HTERT RPE-1 (cell line): ENCODE results near the gene DLD.
"Not testable (repeated sequence)": the region's sequence is repeated elsewhere in the genome, so short reads cannot be mapped to it uniquely, and the experiment has no call there.

ENCODE experiments used
- in situ Hi-C: fragments of 300-500 bp; cut with MboI; formaldehyde crosslinking; loops from 4 replicates; pipeline ENCODE4 v1.14.3; 2020; ENCODE audit warnings: low sequenced_read_pairs

The DLD gene

DNA sequence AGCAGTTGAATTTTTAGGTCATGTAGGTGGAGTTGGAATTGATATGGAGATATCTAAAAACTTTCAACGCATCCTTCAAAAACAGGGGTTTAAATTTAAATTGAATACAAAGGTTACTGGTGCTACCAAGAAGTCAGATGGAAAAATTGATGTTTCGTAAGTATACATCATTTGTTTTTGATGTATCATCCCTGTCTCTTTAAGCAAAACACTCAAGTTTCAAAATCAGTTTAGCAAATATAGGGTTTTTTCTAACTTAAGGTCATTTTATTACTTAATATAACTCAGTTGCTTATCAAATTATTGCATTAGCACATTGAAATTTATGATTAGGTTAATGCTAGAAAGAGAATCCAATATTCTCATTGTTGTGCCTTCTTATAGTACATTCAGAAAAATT is 24.6 kb downstream of the DLD start:
- in situ Hi-C loops, result no loop called here

- in situ Hi-C loops, result no loop called here
Measured at GRCh38 chr7:107917763-107918651, 27.0 kb downstream of the DLD start.

DNA sequence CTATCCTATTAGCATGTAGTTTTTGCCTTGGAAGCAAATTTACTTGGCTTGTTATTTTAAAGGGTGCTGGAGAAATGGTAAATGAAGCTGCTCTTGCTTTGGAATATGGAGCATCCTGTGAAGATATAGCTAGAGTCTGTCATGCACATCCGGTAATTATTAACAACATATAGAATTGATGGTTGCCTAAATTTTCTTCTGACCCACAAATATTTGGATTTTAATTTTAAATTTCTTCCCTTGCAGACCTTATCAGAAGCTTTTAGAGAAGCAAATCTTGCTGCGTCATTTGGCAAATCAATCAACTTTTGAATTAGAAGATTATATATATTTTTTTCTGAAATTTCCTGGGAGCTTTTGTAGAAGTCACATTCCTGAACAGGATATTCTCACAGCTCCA is 28.0 kb downstream of the DLD start:
- in situ Hi-C loops, result no loop called here

DNA sequence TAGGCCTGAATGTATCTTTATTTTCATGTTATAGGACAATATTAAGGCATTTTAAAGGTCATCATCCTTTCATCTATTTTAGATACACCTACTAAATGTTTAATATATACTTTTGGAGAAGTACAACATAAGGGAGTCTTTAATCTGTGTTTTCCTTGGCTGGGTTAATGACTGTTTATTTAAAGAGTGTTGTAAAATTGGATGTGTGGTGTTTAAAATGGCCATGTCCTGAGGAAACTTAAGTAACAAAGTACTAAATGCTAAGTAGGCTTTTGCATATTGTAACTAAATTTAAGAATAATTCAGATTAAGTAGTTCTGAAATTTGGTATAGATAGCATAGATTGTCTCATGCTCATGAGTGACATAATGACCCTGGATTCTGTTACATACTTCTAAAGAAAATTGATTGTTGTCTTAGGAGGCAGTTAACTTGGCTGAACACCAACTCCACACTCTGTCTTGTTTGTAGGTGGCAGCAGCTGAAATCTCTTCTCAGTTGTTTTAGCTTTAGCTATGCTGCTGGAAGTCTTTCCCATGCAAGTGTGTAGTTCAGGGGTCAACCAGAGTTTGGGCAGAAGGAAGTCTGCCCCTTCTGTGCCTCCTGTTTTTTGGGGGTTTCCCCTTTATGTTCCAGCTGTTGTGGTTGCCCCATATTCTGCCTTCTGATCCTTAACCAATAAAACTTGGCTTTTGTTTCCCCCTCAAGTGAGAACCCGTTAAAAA is 29.2 kb downstream of the DLD start:
- in situ Hi-C loops, result no loop called here

DNA sequence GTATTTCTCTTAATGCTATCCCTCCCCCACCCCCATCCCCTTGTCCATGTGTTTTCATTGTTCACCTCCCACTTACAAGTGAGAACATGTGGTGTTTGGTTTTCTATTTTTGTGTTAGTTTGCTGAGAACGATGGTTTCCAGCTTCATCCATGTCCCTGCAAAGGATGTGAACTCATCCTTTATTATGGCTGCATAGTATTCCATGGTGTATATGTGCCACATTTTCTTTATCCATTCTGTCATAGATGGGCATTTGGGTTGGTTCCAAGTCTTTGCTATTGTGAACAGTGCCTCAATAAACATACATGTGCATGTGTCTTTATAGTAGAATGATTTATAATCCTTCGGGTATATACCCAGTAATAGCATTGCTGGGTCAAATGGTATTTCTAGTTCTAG is 30.8 kb downstream of the DLD start:
- in situ Hi-C loops, result not testable (repeated sequence)

- in situ Hi-C loops, result no loop called here
Measured at GRCh38 chr7:107922886-107923285, 31.9 kb downstream of the DLD start.

- in situ Hi-C loops, result no loop called here
Measured at GRCh38 chr7:107924841-107925504, 34.0 kb downstream of the DLD start.

GRCh38 chr7:107926481-107926880 is 35.5 kb downstream of the DLD start:
- in situ Hi-C loops, result no loop called here

- in situ Hi-C loops, result no loop called here
Measured at GRCh38 chr7:107931740-107932515, 40.9 kb downstream of the DLD start.

DNA sequence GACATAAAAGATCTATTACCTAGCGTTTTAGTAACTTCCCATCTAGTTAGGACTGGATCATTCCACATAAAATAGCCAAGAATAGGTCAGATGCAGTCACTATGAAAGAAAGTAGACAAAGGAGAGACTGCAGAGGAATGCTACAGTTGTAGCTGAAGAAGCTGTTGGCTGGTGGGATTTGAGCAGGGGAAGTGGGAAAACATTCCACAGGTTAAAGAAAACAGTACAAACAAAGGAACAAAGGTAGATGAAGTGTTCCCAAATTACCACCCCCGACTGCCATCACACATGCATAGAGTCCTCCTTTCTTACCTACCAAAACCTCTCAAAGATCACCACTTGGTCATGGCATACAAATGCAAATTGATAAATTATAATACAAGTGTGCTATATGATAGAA is 41.8 kb downstream of the DLD start:
- in situ Hi-C loops, result no loop called here

- in situ Hi-C loops, result no loop called here
Measured at GRCh38 chr7:107933386-107934013, 42.5 kb downstream of the DLD start.

DNA sequence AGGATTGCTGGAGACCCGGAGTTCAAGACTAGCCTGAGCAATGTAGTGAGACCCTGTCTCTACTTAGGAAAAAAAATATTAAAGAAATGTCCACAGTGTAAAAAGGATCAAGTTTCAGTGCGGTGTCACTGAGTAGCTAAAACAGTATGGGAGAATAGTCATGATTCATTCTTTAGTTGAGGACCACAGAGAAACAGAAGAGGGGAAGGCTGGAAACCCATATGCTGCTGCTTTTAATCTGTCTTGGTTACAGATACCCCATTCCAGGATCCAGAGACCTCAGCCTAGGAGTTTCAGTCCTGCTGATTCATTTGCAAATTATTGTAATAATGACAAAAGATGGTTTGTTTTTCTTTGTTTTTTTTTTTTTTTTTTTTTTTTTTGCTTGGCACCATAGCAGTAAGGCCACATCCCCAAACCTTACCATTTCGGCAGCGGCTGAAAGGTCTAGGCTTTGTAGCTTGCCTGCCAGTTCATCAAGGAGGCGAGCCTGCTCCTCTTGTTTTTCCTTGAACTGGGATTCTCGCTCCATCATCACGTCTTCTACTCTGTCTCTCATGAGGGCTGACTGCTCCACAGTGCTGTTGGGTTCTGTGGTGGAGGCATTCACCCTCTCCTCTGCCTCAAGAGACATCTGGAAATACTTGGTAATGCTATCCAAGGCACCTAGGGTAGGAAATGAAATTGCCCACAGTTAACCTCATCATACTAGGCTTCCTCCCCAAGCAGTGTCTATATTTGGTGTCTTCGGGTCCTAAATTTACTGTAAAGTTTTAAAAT is 44.2 kb downstream of the DLD start:
- in situ Hi-C loops, result no loop called here

DNA sequence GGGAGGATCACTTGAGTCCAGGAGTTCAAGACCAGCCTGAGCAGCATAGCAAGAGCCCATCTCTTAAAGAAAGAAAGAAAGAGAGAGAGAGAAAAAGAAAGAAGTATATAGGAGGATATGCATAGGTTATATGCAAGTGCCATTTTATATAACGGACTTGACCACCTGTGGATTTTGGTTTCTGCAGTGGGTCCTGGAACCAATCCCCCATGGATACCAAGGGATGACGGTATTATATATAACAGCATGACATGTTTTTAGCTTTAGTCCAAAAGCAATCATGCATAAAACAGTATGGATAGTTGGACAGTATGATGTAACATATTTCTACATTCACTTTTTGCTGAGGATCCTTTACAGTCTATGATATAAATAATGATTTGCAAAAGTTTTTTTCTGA is 45.3 kb downstream of the DLD start:
- in situ Hi-C loops, result no loop called here

- in situ Hi-C loops, result no loop called here
Measured at GRCh38 chr7:107937531-107937930, 46.5 kb downstream of the DLD start.

GRCh38 chr7:107938456-107939250 is 47.7 kb downstream of the DLD start:
- in situ Hi-C loops, result no loop called here

DNA sequence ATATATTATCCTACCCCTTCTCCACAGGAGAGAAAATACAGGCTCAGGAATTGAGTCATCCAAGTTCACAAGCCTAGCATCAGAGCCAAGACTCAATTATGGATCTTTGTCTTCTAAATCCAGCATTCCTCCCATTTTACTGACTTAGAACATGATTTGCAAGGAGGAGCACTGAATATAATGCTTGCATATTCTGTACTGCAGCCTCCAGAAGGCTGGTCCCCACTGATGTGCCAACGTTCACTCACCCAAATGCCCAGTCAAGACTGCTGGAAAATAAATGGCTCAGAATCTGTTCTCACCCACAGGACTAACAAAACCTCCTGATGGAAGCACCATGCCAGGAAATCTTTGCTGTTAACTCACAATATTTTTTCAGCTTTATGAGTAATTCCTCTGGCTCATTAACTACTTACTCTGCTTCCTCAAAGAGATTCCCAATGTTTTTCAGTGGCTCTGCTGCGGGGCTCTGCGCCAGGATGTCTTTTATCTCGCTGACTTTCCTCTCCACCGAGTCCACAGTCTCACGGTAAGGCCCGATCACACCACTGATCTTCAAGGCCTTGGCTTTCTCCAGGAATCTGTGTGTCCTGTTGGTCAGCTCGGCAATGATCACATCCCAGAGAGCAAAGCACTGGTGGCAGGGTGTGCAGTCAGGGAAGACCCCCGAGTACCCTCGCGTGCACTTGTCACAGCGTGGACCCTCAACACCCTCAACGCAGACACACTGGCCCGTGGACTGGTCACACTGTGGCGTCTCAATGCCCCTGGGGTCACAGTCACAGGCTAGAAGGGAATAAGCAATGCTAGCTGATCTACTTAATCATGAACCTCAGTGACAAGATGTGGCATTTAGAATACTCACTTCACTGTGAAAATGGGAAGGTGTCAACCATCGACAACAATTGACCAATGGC is 48.8 kb downstream of the DLD start:
- in situ Hi-C loops, result no loop called here

DNA sequence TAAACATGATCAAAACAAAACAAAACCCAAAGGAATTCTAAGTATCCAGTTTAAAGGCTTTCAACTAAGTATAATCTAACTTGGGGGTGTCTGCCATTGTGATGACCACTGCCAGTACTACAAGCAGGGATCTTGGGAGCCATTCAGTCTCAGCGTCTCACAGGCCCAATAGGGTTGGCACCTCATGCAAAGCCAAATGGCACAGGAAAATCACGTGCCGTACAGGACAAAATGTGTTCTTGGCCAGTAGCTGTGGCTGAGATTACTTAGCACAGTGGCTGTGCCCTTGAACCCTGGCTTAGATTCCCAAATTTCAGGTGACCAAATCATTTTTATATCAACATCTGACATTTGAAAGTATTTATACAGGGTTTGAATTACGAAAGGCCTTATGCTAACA is 50.0 kb downstream of the DLD start:
- in situ Hi-C loops, result no loop called here

DNA sequence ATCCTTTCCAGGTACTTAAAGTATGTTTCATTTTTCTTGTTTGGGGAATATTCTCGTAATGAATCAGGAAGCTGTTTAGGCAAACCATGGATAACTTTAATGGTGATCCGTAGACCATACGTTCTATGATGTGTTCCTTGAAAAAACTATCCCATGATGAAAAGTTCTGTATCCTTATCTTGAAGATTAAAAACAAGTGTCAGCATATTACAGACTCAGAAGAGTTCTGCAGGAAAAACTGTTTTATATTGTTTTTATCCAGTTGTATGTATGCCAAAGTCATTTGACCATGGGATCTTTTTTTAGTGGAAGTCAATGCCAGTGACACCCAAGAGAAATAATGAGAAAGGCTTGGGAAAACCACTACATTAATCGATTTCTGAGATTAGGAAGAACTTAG is 52.0 kb downstream of the DLD start:
- in situ Hi-C loops, result no loop called here
